GM23248 (cell line): ENCODE data around the gene TM4SF18. TPM values are rescaled to one million over a fixed set of nuclear protein-coding genes. Genes with fewer than 3 reads are reported as not detected.
"Not testable (repeated sequence)": the region's sequence is repeated elsewhere in the genome, so short reads cannot be mapped to it uniquely, and the experiment has no call there.

Experiments used
- DNase-seq: peaks from one replicate; pipeline ENCODE4 v3.0.0-alpha.2; 2015
- H2AFZ ChIP-seq: fragments of 200-600 bp; sonication (generic); 2 replicates; pipeline ENCODE4 v1.6.1; 2016; ENCODE audit warnings: antibody characterized with exemption
- H3F3A ChIP-seq: fragments of 200-600 bp; sonication (generic); 2 replicates; pipeline ENCODE4 v1.6.1; 2016; ENCODE audit warnings: mild to moderate bottlenecking, antibody characterized with exemption, mixed run types; ENCODE audit not compliant: insufficient read depth
- H3K27ac ChIP-seq: fragments of 200-600 bp; sonication (generic); 2 replicates; pipeline ENCODE4 v1.5.1; 2016; ENCODE audit warnings: mild to moderate bottlenecking
- H3K27me3 ChIP-seq: fragments of 200-600 bp; sonication (generic); replicated peaks from 2 replicates; pipeline ENCODE4 v1.6.1; 2016; ENCODE audit warnings: mild to moderate bottlenecking; ENCODE audit not compliant: insufficient read depth
- H3K36me3 ChIP-seq: fragments of 200-600 bp; sonication (generic); 2 replicates; pipeline ENCODE4 v1.6.1; 2016; ENCODE audit warnings: low read depth, mild to moderate bottlenecking
- H3K4me1 ChIP-seq: fragments of 200-600 bp; sonication (generic); 2 replicates; pipeline ENCODE4 v1.6.1; 2016; ENCODE audit warnings: mild to moderate bottlenecking; ENCODE audit not compliant: insufficient read depth
- H3K4me2 ChIP-seq: fragments of 200-600 bp; sonication (generic); one replicate; pipeline ENCODE4 v1.6.1; 2016; ENCODE audit warnings: mild to moderate bottlenecking; ENCODE audit not compliant: unreplicated experiment
- H3K4me3 ChIP-seq: fragments of 200-600 bp; sonication (generic); 2 replicates; pipeline ENCODE4 v1.5.1; 2016; ENCODE audit warnings: mild to moderate bottlenecking
- H3K79me2 ChIP-seq: fragments of 200-600 bp; sonication (generic); 2 replicates; pipeline ENCODE4 v1.6.1; 2016; ENCODE audit warnings: mild to moderate bottlenecking; ENCODE audit not compliant: insufficient read depth
- H3K9ac ChIP-seq: fragments of 200-600 bp; sonication (generic); 2 replicates; pipeline ENCODE4 v1.6.1; 2016; ENCODE audit warnings: mild to moderate bottlenecking
- H3K9me2 ChIP-seq: fragments of 200-600 bp; sonication (generic); 2 replicates; pipeline ENCODE4 v1.6.1; 2016; ENCODE audit warnings: mixed run types, mild to moderate bottlenecking, moderate library complexity; ENCODE audit not compliant: insufficient read depth
- H3K9me3 ChIP-seq: fragments of 200-600 bp; sonication (generic); one replicate; pipeline ENCODE4 v1.6.1; 2017; ENCODE audit warnings: low read depth
- H4K20me1 ChIP-seq: fragments of 200-600 bp; sonication (generic); 2 replicates; pipeline ENCODE4 v1.6.0; 2016; ENCODE audit not compliant: insufficient read depth
- EZH2 ChIP-seq: fragments of 200-600 bp; sonication (generic); IDR thresholded peaks from 2 replicates; pipeline ENCODE4 v1.6.1; 2018; ENCODE audit warnings: antibody characterized with exemption, mild to moderate bottlenecking; ENCODE audit not compliant: insufficient read depth, poor library complexity, severe bottlenecking
- EZH2phosphoT487 ChIP-seq: fragments of 200-600 bp; sonication (generic); IDR thresholded peaks from 2 replicates; pipeline ENCODE4 v1.6.1; 2018; ENCODE audit warnings: antibody characterized with exemption, moderate library complexity, mild to moderate bottlenecking, low read depth; ENCODE audit not compliant: insufficient read depth
- WGBS, 2 experiments: methylation state at CpG; one replicate each; pipeline ENCODE4 v1.1.6; 2015 to 2017; ENCODE audit warnings: low lambda C conversion rate in 2 of 2, low coverage in 1 of 2; ENCODE audit errors: missing lambda C conversion rate in 2 of 2; 5-methylcytosine and 5-hydroxymethylcytosine counted together
- in situ Hi-C: fragments of 300-500 bp; cut with MboI; formaldehyde crosslinking; loops from 2 replicates; pipeline ENCODE4 v1.15.0; 2020
- polyA plus RNA-seq: library from polyadenylated mRNA; unstranded; fragments of >200 nt; fragmentation: Nextera tagmentation; extraction: Ambion mirVana; gene quantifications from 2 replicates; pipeline ENCODE4 v1.2.1, GENCODE V29; 2016
- total RNA-seq: library from RNA; depleted of rRNA; stranded (reverse); fragments of >200 nt; shearing (Covaris generic); gene quantifications from 2 replicates; pipeline ENCODE4 v1.2.3, GENCODE V29; 2014

TM4SF18 gene
- total and polyA plus RNA-seq, 2 experiments from 2014 or later = not detected

DNA sequence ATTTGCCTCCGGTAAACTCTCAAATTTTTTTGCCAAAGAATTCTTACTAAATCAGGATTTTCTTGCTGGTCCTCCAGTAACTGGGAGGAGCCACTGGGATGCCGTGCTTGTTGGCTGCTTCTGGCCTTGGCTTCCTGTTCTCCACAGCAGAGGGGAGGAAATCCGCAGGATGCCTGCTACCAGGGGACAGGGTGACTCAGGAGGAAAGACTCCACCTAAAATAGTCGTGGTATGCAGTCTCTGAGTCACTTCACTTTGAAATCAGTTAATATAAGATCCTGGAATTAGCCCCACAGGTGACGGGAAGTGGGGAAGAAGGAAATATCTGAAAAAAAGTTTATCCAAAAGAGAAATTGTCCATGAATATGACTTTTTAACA lies 6.5 kb upstream of the TM4SF18 start:
- Histone ChIP-seq H3K4me3 (peak overlapping the region; percentile 48), H3K27ac (peak overlapping the region; percentile 82), H3F3A (peaks cover 39% of the 10 kb centered on the region), H3K27me3 (no peaks in the 10 kb centered on the region), H3K79me2 (no peaks in the 10 kb centered on the region), H3K4me2 (peak overlapping the region; percentile 88), H3K9me2 (no peaks in the 10 kb centered on the region), H3K9me3 (no peaks in the 10 kb centered on the region), H2AFZ (peak overlapping the region; percentile 15; the same call in 1 of the 2 replicates), H3K36me3 (no peaks in the 10 kb centered on the region), H3K4me1 (peaks cover 35% of the 10 kb centered on the region), H3K9ac (peak overlapping the region; percentile 31; the same call in 1 of the 2 replicates), H4K20me1 (no peaks in the 10 kb centered on the region)
- peak; percentile 97 for DNase-seq
- TF ChIP-seq EZH2phosphoT487 = no peak
- TF ChIP-seq EZH2 = no peak
- in situ Hi-C loops = no loop called here
- 0 to 1% methylated on average over 5 of the region's 5 CpGs for WGBS, 2 experiments

DNA sequence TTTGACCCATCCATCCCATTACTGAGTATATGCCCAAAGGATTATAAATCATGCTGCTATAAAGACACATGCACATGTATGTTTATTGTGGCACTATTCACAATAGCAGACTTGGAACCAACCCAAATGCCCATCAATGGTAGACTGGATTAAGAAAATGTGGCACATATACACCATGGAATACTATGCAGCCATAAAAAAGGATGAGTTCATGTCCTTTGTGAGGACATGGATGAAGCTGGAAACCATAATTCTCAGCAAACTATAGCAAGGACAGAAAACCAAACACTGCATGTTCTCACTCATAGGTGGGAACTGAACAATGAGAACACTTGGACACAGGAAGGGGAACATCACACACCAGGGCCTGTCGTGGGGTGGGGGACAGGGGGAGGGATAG lies 4.0 kb upstream of the TM4SF18 start:
- H3K9me2 ChIP-seq, H3K27ac ChIP-seq, H3K36me3 ChIP-seq, H2AFZ ChIP-seq, H3K9ac ChIP-seq, DNase-seq, H3K9me3 ChIP-seq, H3K79me2 ChIP-seq, H3K27me3 ChIP-seq, in situ Hi-C loops, H3K4me3 ChIP-seq, H3K4me2 ChIP-seq, H4K20me1 ChIP-seq: not testable (repeated sequence)
- peaks cover 34% of the 10 kb centered on the region for H3K4me1 ChIP-seq
- peaks cover 29% of the 10 kb centered on the region for H3F3A ChIP-seq
- WGBS, 2 experiments = 100% methylated on average over 1 of the region's 1 CpG

DNA sequence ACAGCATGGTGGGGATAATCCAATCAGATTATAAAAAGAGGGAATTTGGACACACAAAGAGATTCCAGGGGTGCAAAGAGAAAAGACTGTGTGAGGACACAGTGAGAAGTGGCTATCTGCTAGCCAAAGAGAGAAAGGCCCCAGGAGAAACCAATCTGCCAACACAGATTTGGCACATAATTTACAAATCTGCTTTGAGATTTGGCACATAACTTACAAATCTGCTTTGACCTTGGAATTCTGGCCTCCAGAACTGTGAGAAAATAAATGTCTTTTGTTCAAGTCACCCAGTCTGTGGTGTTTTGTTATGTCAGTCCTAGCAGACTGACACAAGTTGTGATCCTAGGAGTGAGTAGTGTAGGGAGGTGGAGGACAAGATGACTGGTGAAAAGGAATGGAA lies 3.5 kb upstream of the TM4SF18 start:
- Histone ChIP-seq H3F3A (peaks cover 25% of the 10 kb centered on the region), H3K9me3 (no peaks in the 10 kb centered on the region), H3K4me1 (peaks cover 35% of the 10 kb centered on the region), H3K27me3 (no peaks in the 10 kb centered on the region), H3K4me3 (no peak overlapping the region), H3K9ac (no peak overlapping the region), H2AFZ (0 out of 2 replicates have a peak overlapping the region, but pooled peaks have one; percentile 7), H3K36me3 (no peaks in the 10 kb centered on the region), H3K9me2 (no peaks in the 10 kb centered on the region), H3K79me2 (no peaks in the 10 kb centered on the region), H3K27ac (no peak overlapping the region), H4K20me1 (no peaks in the 10 kb centered on the region), H3K4me2 (no peak overlapping the region)
- TF ChIP-seq EZH2phosphoT487 = no peak
- no peak for TF ChIP-seq EZH2
- in situ Hi-C loops = no loop called here
- DNase-seq = no peak

DNA sequence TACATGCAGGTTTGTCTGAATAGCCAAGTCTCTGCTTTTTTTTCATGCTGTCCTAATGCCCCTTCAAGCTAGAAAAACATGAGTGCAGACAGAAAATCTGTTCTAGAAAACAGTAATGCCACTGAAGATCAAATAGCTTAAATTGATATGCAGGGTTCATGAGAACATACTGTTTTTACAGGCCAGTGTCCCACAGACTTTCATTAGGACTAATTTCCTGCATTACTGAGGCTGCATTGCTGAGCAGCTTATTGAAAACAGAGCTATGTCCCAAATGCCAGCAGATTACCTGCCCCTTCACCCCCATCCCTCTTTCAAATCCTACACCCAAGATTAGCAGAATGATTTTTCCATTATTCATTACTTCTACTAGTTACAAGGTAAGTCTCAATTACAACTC lies 665 bp downstream of the TM4SF18 start:
- in situ Hi-C loops = no loop called here
- no peak overlapping the region for H3K27ac ChIP-seq
- peak overlapping the region; percentile 22; the same call in 1 of the 2 replicates for H2AFZ ChIP-seq

DNA sequence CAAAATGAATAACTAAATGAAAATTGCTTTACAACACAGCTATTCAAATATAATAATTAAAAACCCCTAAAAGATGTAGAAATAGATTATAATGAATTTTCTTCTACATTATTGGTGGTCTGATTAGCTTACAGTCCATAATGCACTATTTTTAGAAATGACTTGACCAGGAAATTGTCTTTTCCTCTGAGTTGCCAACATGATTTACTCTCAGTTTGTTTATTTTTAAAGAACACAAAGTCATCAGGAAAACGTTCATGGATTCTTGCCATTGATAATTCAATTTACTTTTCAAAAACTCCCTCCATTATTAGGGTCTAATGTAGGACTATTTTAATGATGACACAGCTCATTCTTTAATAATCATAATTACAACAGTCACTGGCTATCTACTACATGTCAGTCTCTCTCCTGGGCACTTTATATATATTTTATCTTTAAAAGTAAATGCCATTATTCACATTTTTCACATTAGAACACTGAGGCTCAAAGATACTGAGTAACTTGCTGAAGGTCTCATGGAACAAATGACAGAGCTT lies 1.1 kb downstream of the TM4SF18 start:
- peaks cover 12% of the 10 kb centered on the region for H3K4me1 ChIP-seq
- H3K27me3 ChIP-seq = no peaks in the 10 kb centered on the region
- in situ Hi-C loops = no loop called here
- H3K4me2 ChIP-seq = no peak overlapping the region
- H3F3A ChIP-seq = no peaks in the 10 kb centered on the region; the same call in 1 of the 2 replicates
- no peaks in the 10 kb centered on the region for H3K9me2 ChIP-seq
- H3K79me2 ChIP-seq = no peaks in the 10 kb centered on the region
- H3K36me3 ChIP-seq = no peaks in the 10 kb centered on the region
- no peak overlapping the region for H3K4me3 ChIP-seq
- no peak overlapping the region for H3K27ac ChIP-seq
- peak; percentile 20 for DNase-seq
- H3K9me3 ChIP-seq = no peaks in the 10 kb centered on the region
- no peak overlapping the region for H3K9ac ChIP-seq
- TF ChIP-seq EZH2phosphoT487 (no peak), EZH2 (no peak)
- 0 to 5% methylated on average over 1 of the region's 1 CpG for WGBS, 2 experiments
- peak overlapping the region; percentile 22; the same call in 1 of the 2 replicates for H2AFZ ChIP-seq
- no peaks in the 10 kb centered on the region for H4K20me1 ChIP-seq

More for the DNA sequence above, 665 bp downstream of the TM4SF18 start:
- Histone ChIP-seq H3K4me3 (no peak overlapping the region), H3F3A (no peaks in the 10 kb centered on the region; the same call in 1 of the 2 replicates), H3K4me2 (no peak overlapping the region), H3K9me3 (no peaks in the 10 kb centered on the region), H3K36me3 (no peaks in the 10 kb centered on the region), H3K9ac (no peak overlapping the region), H3K9me2 (no peaks in the 10 kb centered on the region), H3K4me1 (peaks cover 12% of the 10 kb centered on the region), H3K79me2 (no peaks in the 10 kb centered on the region), H3K27me3 (no peaks in the 10 kb centered on the region), H4K20me1 (no peaks in the 10 kb centered on the region)
- no peak for DNase-seq
- no peak for TF ChIP-seq EZH2
- TF ChIP-seq EZH2phosphoT487 = no peak
